H9 (cell line): ENCODE results near the gene UCP3. TPM values are rescaled to one million over a fixed set of nuclear protein-coding genes. Genes with fewer than 3 reads are reported as not detected.

Experiments used
- DNase-seq: peaks from one replicate; pipeline ENCODE4 v3.0.0-alpha.2; 2017
- H2AFZ ChIP-seq: one replicate; pipeline ENCODE4 v1.6.1; 2013; ENCODE audit warnings: mild to moderate bottlenecking, low read length, control low read depth, moderate library complexity
- H2AK5ac ChIP-seq: 2 replicates; pipeline ENCODE4 v1.6.1; 2013; ENCODE audit warnings: low read length, control low read depth, mixed read lengths; ENCODE audit not compliant: insufficient read length
- H2BK120ac ChIP-seq: one replicate; pipeline ENCODE4 v1.6.1; 2013; ENCODE audit warnings: low read depth, mild to moderate bottlenecking, low read length, control low read depth, inconsistent platforms; ENCODE audit not compliant: poor library complexity, severe bottlenecking
- H2BK12ac ChIP-seq: 2 replicates; pipeline ENCODE4 v1.6.1; 2013; ENCODE audit warnings: low read length, control low read depth, mixed read lengths, low read depth; ENCODE audit not compliant: insufficient read length
- H2BK15ac ChIP-seq: 2 replicates; pipeline ENCODE4 v1.6.1; 2013; ENCODE audit warnings: low read depth, low read length, control low read depth
- H2BK20ac ChIP-seq: one replicate; pipeline ENCODE4 v1.6.1; 2013; ENCODE audit warnings: low read depth, mild to moderate bottlenecking, low read length, control low read depth, inconsistent platforms; ENCODE audit not compliant: poor library complexity, severe bottlenecking
- H2BK5ac ChIP-seq: 2 replicates; pipeline ENCODE4 v1.6.1; 2013; ENCODE audit warnings: low read length, control low read depth, mixed read lengths; ENCODE audit not compliant: insufficient read length
- H3K14ac ChIP-seq: 2 replicates; pipeline ENCODE4 v1.6.1; 2013; ENCODE audit warnings: low read length, control low read depth; ENCODE audit not compliant: insufficient read depth
- H3K18ac ChIP-seq: 2 replicates; pipeline ENCODE4 v1.6.1; 2013; ENCODE audit warnings: low read depth, mild to moderate bottlenecking, mixed read lengths, low read length, control low read depth; ENCODE audit not compliant: insufficient read length
- H3K23ac ChIP-seq: 2 replicates; pipeline ENCODE4 v1.6.1; 2013; ENCODE audit warnings: low read length, control low read depth, mixed read lengths, low read depth; ENCODE audit not compliant: insufficient read length
- H3K23me2 ChIP-seq: 2 replicates; pipeline ENCODE4 v1.6.1; 2013; ENCODE audit warnings: low read depth, mild to moderate bottlenecking, mixed read lengths, low read length, control low read depth; ENCODE audit not compliant: insufficient read length, poor library complexity, severe bottlenecking
- H3K27ac ChIP-seq: 2 replicates; pipeline ENCODE4 v1.5.1; 2013; ENCODE audit warnings: low read length, control low read depth, mixed read lengths, low read depth; ENCODE audit not compliant: insufficient read length
- H3K27me3 ChIP-seq: 2 replicates; pipeline ENCODE4 v1.6.1; 2013; ENCODE audit warnings: low read length, control low read depth, inconsistent platforms; ENCODE audit not compliant: insufficient read depth
- H3K4ac ChIP-seq: 2 replicates; pipeline ENCODE4 v1.6.1; 2013; ENCODE audit warnings: low read depth, mild to moderate bottlenecking, control low read depth, inconsistent platforms, low read length, moderate library complexity
- H3K4me1 ChIP-seq: 2 replicates; pipeline ENCODE4 v1.6.1; 2013; ENCODE audit warnings: low read length, control low read depth, inconsistent platforms; ENCODE audit not compliant: insufficient read depth
- H3K4me2 ChIP-seq: 2 replicates; pipeline ENCODE4 v1.6.1; 2013; ENCODE audit warnings: low read length, control low read depth, mixed read lengths; ENCODE audit not compliant: insufficient read length, insufficient read depth
- H3K56ac ChIP-seq: 2 replicates; pipeline ENCODE4 v1.6.1; 2013; ENCODE audit warnings: low read depth, mild to moderate bottlenecking, mixed read lengths, low read length, control low read depth; ENCODE audit not compliant: insufficient read length
- H3K79me1 ChIP-seq: 2 replicates; pipeline ENCODE4 v1.6.1; 2013; ENCODE audit warnings: low read depth, mild to moderate bottlenecking, moderate library complexity, low read length, control low read depth, inconsistent platforms; ENCODE audit not compliant: insufficient read depth, poor library complexity, severe bottlenecking
- H3K79me2 ChIP-seq: 2 replicates; pipeline ENCODE4 v1.6.1; 2013; ENCODE audit warnings: low read length, control low read depth, inconsistent platforms; ENCODE audit not compliant: insufficient read depth
- H3K9ac ChIP-seq: 2 replicates; pipeline ENCODE4 v1.6.1; 2013; ENCODE audit warnings: low read length, control low read depth, mixed read lengths; ENCODE audit not compliant: insufficient read length; ENCODE audit errors: extremely low read depth
- H3K9me3 ChIP-seq: one replicate; pipeline ENCODE4 v1.6.1; 2013; ENCODE audit warnings: low read depth, low read length, inconsistent platforms; ENCODE audit not compliant: control insufficient read depth
- H3T11ph ChIP-seq: one replicate; pipeline ENCODE4 v1.6.1; 2013; ENCODE audit warnings: mild to moderate bottlenecking, low read length, control low read depth, inconsistent platforms
- H4K20me1 ChIP-seq: one replicate; pipeline ENCODE4 v1.6.1; 2013; ENCODE audit not compliant: control insufficient read depth, insufficient read length, insufficient read depth
- H4K5ac ChIP-seq: 2 replicates; pipeline ENCODE4 v1.6.1; 2013; ENCODE audit warnings: low read depth, mild to moderate bottlenecking, mixed read lengths, low read length, control low read depth; ENCODE audit not compliant: insufficient read length
- H4K8ac ChIP-seq: replicated peaks from 2 replicates; pipeline ENCODE4 v1.6.1; 2013; ENCODE audit warnings: low read length, control low read depth, mixed read lengths, low read depth; ENCODE audit not compliant: insufficient read length
- H4K91ac ChIP-seq: 2 replicates; pipeline ENCODE4 v1.6.1; 2013; ENCODE audit warnings: low read depth, mild to moderate bottlenecking, moderate library complexity, mixed read lengths, low read length, control low read depth; ENCODE audit not compliant: insufficient read length
- H3K27ac Mint-ChIP-seq, 3 experiments: 2 replicates in 2 of 3; 3 replicates in 1 of 3; pipeline ENCODE4 v1.8.0; 2020 to 2021; ENCODE audit warnings: mixed read lengths in 3 of 3, mild to moderate bottlenecking in 1 of 3, moderate library complexity in 1 of 3
- H3K27me3 Mint-ChIP-seq: 2 replicates; pipeline ENCODE4 v1.8.0; 2021; ENCODE audit warnings: low read depth, mild to moderate bottlenecking, moderate library complexity, mixed read lengths
- H3K36me3 Mint-ChIP-seq, 3 experiments: 2 replicates in 2 of 3; 3 replicates in 1 of 3; pipeline ENCODE4 v1.8.0; 2020 to 2021; ENCODE audit warnings: low read depth in 3 of 3, mixed read lengths in 3 of 3; ENCODE audit not compliant: insufficient read depth in 1 of 3
- H3K4me1 Mint-ChIP-seq, 2 experiments: 2 replicates each; pipeline ENCODE4 v1.8.0; 2020; ENCODE audit warnings: mixed read lengths in 2 of 2
- H3K4me3 Mint-ChIP-seq, 2 experiments: 2 replicates in 1 of 2; 3 replicates in 1 of 2; pipeline ENCODE4 v1.8.0; 2020 to 2021; ENCODE audit warnings: mild to moderate bottlenecking in 2 of 2, mixed read lengths in 2 of 2, moderate library complexity in 1 of 2
- H3K9me3 Mint-ChIP-seq, 2 experiments: 2 replicates in 1 of 2; 3 replicates in 1 of 2; pipeline ENCODE4 v1.8.0; 2020; ENCODE audit warnings: mild to moderate bottlenecking in 2 of 2, mixed read lengths in 2 of 2, moderate library complexity in 1 of 2
- WGBS: extraction: QIAGEN DNeasy Blood & Tissue Kit; methylation state at CpG from one replicate; pipeline ENCODE4 v1.1.7; 2013; ENCODE audit warnings: missing lambda C conversion rate, low lambda C conversion rate, mixed read lengths; ENCODE audit not compliant: insufficient read length; ENCODE audit errors: extremely low coverage; 5-methylcytosine and 5-hydroxymethylcytosine counted together
- total RNA-seq: library from RNA; stranded (reverse); gene quantifications from 2 replicates; pipeline ENCODE4 v1.2.1, GENCODE V29; 2021
- TF ChIP-seq, protein P1 (sequence below): fragments of 200-600 bp; sonication (generic); conservative IDR thresholded peaks from 3 replicates; pipeline ENCODE4 v1.8.0; 2021; ENCODE audit warnings: antibody characterized with exemption, mild to moderate bottlenecking

UCP3 gene
- total RNA-seq, 1 experiment from 2014 or later, result 0.85 TPM

DNA sequence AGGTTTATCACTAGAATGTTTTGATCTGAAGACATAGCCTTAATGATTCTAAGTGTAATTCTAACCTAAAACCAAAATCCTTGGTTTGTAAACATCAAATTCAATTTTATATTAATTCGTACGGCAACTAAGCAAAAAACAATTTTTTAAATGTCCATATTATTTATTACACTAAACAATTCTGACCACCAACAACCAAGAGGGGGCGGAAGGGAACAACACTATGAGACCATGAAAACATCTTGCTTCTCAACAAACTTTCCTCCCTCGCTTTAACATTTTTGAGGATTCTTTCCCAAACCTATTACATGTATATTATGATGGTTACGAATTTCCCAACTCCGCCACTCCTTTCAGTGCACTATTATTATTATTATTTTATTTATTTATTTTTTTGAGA is 19.7 kb downstream of the UCP3 start:
- no peaks in the 10 kb centered on the region for H3K4me1 ChIP-seq
- no peak overlapping the region for H3K9ac ChIP-seq
- 100% methylated on average over 2 of the region's 6 CpGs for WGBS
- H3K4ac ChIP-seq, result no peak overlapping the region
- no peak overlapping the region for H2BK5ac ChIP-seq
- H3K27me3 ChIP-seq, result no peaks in the 10 kb centered on the region
- TF ChIP-seq, protein P1, sequence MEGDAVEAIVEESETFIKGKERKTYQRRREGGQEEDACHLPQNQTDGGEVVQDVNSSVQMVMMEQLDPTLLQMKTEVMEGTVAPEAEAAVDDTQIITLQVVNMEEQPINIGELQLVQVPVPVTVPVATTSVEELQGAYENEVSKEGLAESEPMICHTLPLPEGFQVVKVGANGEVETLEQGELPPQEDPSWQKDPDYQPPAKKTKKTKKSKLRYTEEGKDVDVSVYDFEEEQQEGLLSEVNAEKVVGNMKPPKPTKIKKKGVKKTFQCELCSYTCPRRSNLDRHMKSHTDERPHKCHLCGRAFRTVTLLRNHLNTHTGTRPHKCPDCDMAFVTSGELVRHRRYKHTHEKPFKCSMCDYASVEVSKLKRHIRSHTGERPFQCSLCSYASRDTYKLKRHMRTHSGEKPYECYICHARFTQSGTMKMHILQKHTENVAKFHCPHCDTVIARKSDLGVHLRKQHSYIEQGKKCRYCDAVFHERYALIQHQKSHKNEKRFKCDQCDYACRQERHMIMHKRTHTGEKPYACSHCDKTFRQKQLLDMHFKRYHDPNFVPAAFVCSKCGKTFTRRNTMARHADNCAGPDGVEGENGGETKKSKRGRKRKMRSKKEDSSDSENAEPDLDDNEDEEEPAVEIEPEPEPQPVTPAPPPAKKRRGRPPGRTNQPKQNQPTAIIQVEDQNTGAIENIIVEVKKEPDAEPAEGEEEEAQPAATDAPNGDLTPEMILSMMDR, result peak; percentile 27; the same call in 1 of the 3 replicates
- Mint-ChIP-seq H3K27me3 (peaks cover 5% of the 10 kb centered on the region), H3K4me1 (peaks cover 6 to 8% of the 10 kb centered on the region in 2 experiments; a peak in 2 of 4 replicates), H3K36me3 (no peaks in the 10 kb centered on the region), H3K9me3 (no peaks in the 10 kb centered on the region), H3K27ac (no peak overlapping the region), H3K4me3 (no peak overlapping the region)
- H3K18ac ChIP-seq, result no peak overlapping the region
- no peaks in the 10 kb centered on the region for H3K79me2 ChIP-seq
- no peak overlapping the region for H2AFZ ChIP-seq
- H3K27ac ChIP-seq, result no peak overlapping the region
- no peak overlapping the region for H2BK20ac ChIP-seq
- no peak overlapping the region for H3K4me2 ChIP-seq
- no peaks in the 10 kb centered on the region for H4K20me1 ChIP-seq
- H3K23me2 ChIP-seq, result no peaks in the 10 kb centered on the region
- H2AK5ac ChIP-seq, result no peak overlapping the region
- no peaks in the 10 kb centered on the region for H3K79me1 ChIP-seq
- no peak overlapping the region for H3K56ac ChIP-seq
- no peak overlapping the region for H3K14ac ChIP-seq
- no peak overlapping the region for H4K5ac ChIP-seq
- H3T11ph ChIP-seq, result no peak overlapping the region
- no peaks in the 10 kb centered on the region for H3K9me3 ChIP-seq
- no peak overlapping the region for H4K8ac ChIP-seq
- H4K91ac ChIP-seq, result no peak overlapping the region
- no peak for DNase-seq
- no peak overlapping the region for H2BK15ac ChIP-seq
- H2BK12ac ChIP-seq, result no peak overlapping the region
- no peak overlapping the region for H3K23ac ChIP-seq
- H2BK120ac ChIP-seq, result no peak overlapping the region
